K562 (cell line): ENCODE data around the gene CBX4. TPM values are rescaled to one million over a fixed set of nuclear protein-coding genes. Genes with fewer than 3 reads are reported as not detected.

Experiments
- ATF1 ChIP-seq, 2 experiments: fragments of 450-650 bp in 1 of 2; IDR thresholded peaks; 2 replicates each; pipeline ENCODE4 v1.6.1; 2016; ENCODE audit warnings: missing compliant biosample characterization in 1 of 2, missing genetic modification characterization in 1 of 2
- BCL6 ChIP-seq: fragments of 250-450 bp; sonication (Bioruptor Pico); IDR thresholded peaks from 2 replicates; pipeline ENCODE4 v1.4.0; 2020
- E2F1 ChIP-seq: sonication (generic); formaldehyde crosslinking; IDR thresholded peaks from 2 replicates; pipeline ENCODE4 v1.8.1; 2023; ENCODE audit warnings: mild to moderate bottlenecking, missing genetic modification reagents, moderate library complexity
- E2F6 ChIP-seq, 2 experiments: IDR thresholded peaks; 2 replicates each; pipeline ENCODE4 v1.6.1; 2011; ENCODE audit warnings: borderline replicate concordance in 1 of 2, control low read depth in 1 of 2, low read depth in 1 of 2, low read length in 1 of 2, mild to moderate bottlenecking in 1 of 2, mixed read lengths in 1 of 2, moderate library complexity in 1 of 2; ENCODE audit not compliant: insufficient read depth in 1 of 2, insufficient read length in 1 of 2, poor library complexity in 1 of 2, severe bottlenecking in 1 of 2; ENCODE audit errors: extremely low read depth in 1 of 2
- ELF2 ChIP-seq: fragments of 250-450 bp; sonication (Bioruptor Pico); IDR thresholded peaks from 2 replicates; pipeline ENCODE4 v1.5.0; 2021; ENCODE audit warnings: mild to moderate bottlenecking
- FOXA1 ChIP-seq: fragments of 450-650 bp; IDR thresholded peaks from 2 replicates; pipeline ENCODE4 v1.6.1; 2016; ENCODE audit warnings: mild to moderate bottlenecking, borderline replicate concordance
- HDAC1 ChIP-seq, 2 experiments: fragments of 450-650 bp; IDR thresholded peaks; 2 replicates each; pipeline ENCODE4 v1.6.1; 2016 to 2017; ENCODE audit warnings: inconsistent platforms in 1 of 2, mild to moderate bottlenecking in 1 of 2, moderate library complexity in 1 of 2
- LCOR ChIP-seq: sonication (generic); formaldehyde crosslinking; IDR thresholded peaks from 2 replicates; pipeline ENCODE4 v1.8.0; 2022; ENCODE audit warnings: mild to moderate bottlenecking, missing genetic modification reagents
- MNT ChIP-seq, 2 experiments: fragments of 450-650 bp; conservative IDR thresholded peaks; 2 replicates each; pipeline ENCODE4 v1.6.1; 2017; ENCODE audit warnings: mild to moderate bottlenecking in 2 of 2, moderate library complexity in 2 of 2
- NCOA2 ChIP-seq, 2 experiments: fragments of 450-650 bp; IDR thresholded peaks; 2 replicates each; pipeline ENCODE4 v1.6.1; 2018; ENCODE audit warnings: mild to moderate bottlenecking in 2 of 2, moderate library complexity in 1 of 2; ENCODE audit not compliant: partially characterized antibody in 2 of 2
- NFYB ChIP-seq: IDR thresholded peaks from 2 replicates; pipeline ENCODE4 v1.6.1; 2011; ENCODE audit warnings: mild to moderate bottlenecking, moderate library complexity; ENCODE audit not compliant: insufficient read length; ENCODE audit errors: extremely low read depth
- RB1 ChIP-seq: fragments of 450-650 bp; IDR thresholded peaks from 2 replicates; pipeline ENCODE4 v1.6.1; 2017; ENCODE audit warnings: low read depth, mild to moderate bottlenecking
- RBM15 ChIP-seq: fragments of 200-400 bp; formaldehyde crosslinking; IDR thresholded peaks from 2 replicates; pipeline ENCODE4 v1.6.1; 2018; ENCODE audit warnings: mild to moderate bottlenecking, low read length, moderate library complexity; ENCODE audit not compliant: insufficient read depth
- SETDB1 ChIP-seq: IDR thresholded peaks from one replicate; pipeline ENCODE4 v1.6.1; 2012; ENCODE audit warnings: low read length, control low read depth, inconsistent platforms
- TEAD4 ChIP-seq, 2 experiments: sonication (generic) in 1 of 2; formaldehyde crosslinking in 1 of 2; IDR thresholded peaks; 2 replicates each; pipeline versions ENCODE4 v1.6.1 to v1.8.0; 2012 to 2022; ENCODE audit warnings: borderline replicate concordance in 1 of 2, inconsistent platforms in 1 of 2, low read length in 1 of 2, mild to moderate bottlenecking in 1 of 2, missing genetic modification reagents in 1 of 2
- UBTF ChIP-seq, 2 experiments: IDR thresholded peaks; 2 replicates each; pipeline ENCODE4 v1.6.1; 2012; ENCODE audit warnings: improper control_type of control experiment in 2 of 2, low read depth in 2 of 2, low read length in 2 of 2, borderline replicate concordance in 1 of 2
- ZNF395 ChIP-seq: fragments of 200-800 bp; sonication (Bioruptor generic); IDR thresholded peaks from 2 replicates; pipeline ENCODE4 v1.6.1; 2017; ENCODE audit warnings: missing genetic modification characterization, missing compliant biosample characterization
- ZNF561 ChIP-seq: fragments of 450-650 bp; formaldehyde crosslinking; conservative IDR thresholded peaks from 2 replicates; pipeline ENCODE4 v1.4.0; 2020; ENCODE audit warnings: mild to moderate bottlenecking, moderate library complexity
- polyA plus RNA-seq, 8 experiments: library from polyadenylated mRNA; depleted of rRNA in 4 of 8; stranded (reverse) in 5 of 8; unstranded in 3 of 8; fragments of >200 nt; fragmentation: Nextera tagmentation in 2 of 8; fragmentation: Illumina TruSeq in 1 of 8; extraction: Ambion mirVana in 2 of 8; extraction: Trizol in 1 of 8; gene quantifications; 2 replicates each; pipeline versions ENCODE4 v1.2.1 to v1.2.3, GENCODE V29; 2011 to 2014; ENCODE audit warnings: inconsistent platforms in 1 of 8, missing spikeins in 1 of 8
- total RNA-seq, 7 experiments: library from RNA; depleted of rRNA in 6 of 7; stranded (reverse); fragments of >200 nt in 6 of 7; fragmentation: Illumina TruSeq in 2 of 7; extraction: Trizol in 2 of 7; gene quantifications; 2 replicates each; pipeline versions ENCODE4 v1.2.1 to v1.2.3, GENCODE V29; 2011 to 2021; ENCODE audit warnings: low replicate concordance in 1 of 7

CBX4 gene
- total and polyA plus RNA-seq, 9 of the 15 experiments (the other 6 are each of a cell fraction or from before 2014, with no cell fraction given) = 0.98 to 50.5 (median 10.0) TPM

- TF ChIP-seq UBTF (IDR thresholded peaks at IDR 0.05; ENCODE audit: borderline replicate concordance in 1 of 2, low read depth in 2 of 2, low read length in 2 of 2) (0 out of 4 replicates have a peak, but pooled peaks of 1 of the 2 experiments have one; percentile 52), RB1 (peak; percentile 36; the same call in 1 of the 2 replicates), NFYB (peak; percentile 62), BCL6 (CRISPR knock-in tag) (no peak), NCOA2 (IDR thresholded peaks at IDR 0.05; ENCODE audit: partially characterized antibody in 2 of 2) (no peak), ATF1 (CRISPR knock-in tag; IDR thresholded peaks at IDR 0.05) (no peak), ATF1 (tag; IDR thresholded peaks at IDR 0.05) (peak; percentile 68), ZNF395 (peak; percentile 75), E2F1 (peak; percentile 56; the same call in 1 of the 2 replicates), RBM15 (no peak), MNT (conservative IDR thresholded peaks at IDR 0.05) (peak; percentile 84 to 87), HDAC1 (IDR thresholded peaks at IDR 0.05) (peak in 1 of 2 experiments; percentile 53; a peak in 2 of 4 replicates), ZNF561 (CRISPR knock-in tag) (no peak), LCOR (CRISPR knock-in tag) (peak; percentile 81), TEAD4 (IDR thresholded peaks at IDR 0.05; ENCODE audit: low read length) (peak; percentile 36; the same call in 1 of the 2 replicates), TEAD4 (CRISPR knock-in tag; IDR thresholded peaks at IDR 0.05; ENCODE audit: borderline replicate concordance) (no peak), E2F6 (IDR thresholded peaks at IDR 0.05; ENCODE audit: borderline replicate concordance in 1 of 2, extremely low read depth in 1 of 2, insufficient read depth in 1 of 2, insufficient read length in 1 of 2, low read depth in 1 of 2, low read length in 1 of 2, poor library complexity in 1 of 2, severe bottlenecking in 1 of 2) (peak; percentile 20 to 65), FOXA1 (peak; percentile 98), ELF2 (CRISPR knock-in tag) (0 out of 2 replicates have a peak, but pooled peaks have one; percentile 58), SETDB1 (no peak)
Measured at GRCh38 chr17:79835953-79836509, 3.2 kb downstream of the CBX4 start (continued).
